IMR-90 (cell line): ENCODE data around the gene SLC28A3. TPM values are rescaled to one million over a fixed set of nuclear protein-coding genes. Genes with fewer than 3 reads are reported as not detected.

Experiments used
- ATAC-seq: fragments of 200-7000 bp; cut with Tn5 transposase; 2 replicates; pipeline ENCODE4 v1.9.1; 2020; ENCODE audit warnings: low read depth, mild to moderate bottlenecking, moderate library complexity
- BruUV-seq: library from RNA; stranded (reverse); fragments of 400-500 nt; replicated peaks from 2 replicates; lab custom pipeline; 2021; lab: Mats Ljungman, UMichigan
- CTCF ChIA-PET: fragments of 300-600 bp; formaldehyde crosslinking; extraction: SDS; loops from one replicate; lab custom pipeline; 2021; ENCODE audit warnings: antibody characterized with exemption; lab: Yijun Ruan, JAX
- POLR2A ChIA-PET: fragments of 300-600 bp; sonication (Branson Sonifier 250); formaldehyde crosslinking; loops from one replicate; lab custom pipeline; 2022; ENCODE audit warnings: antibody characterized with exemption; ENCODE audit not compliant: unreplicated experiment; lab: Charles Lee
- DNase-seq: peaks from one replicate; pipeline ENCODE4 v3.0.0; 2013
- H2AFZ ChIP-seq: replicated peaks from 2 replicates; pipeline ENCODE3; 2013; ENCODE audit warnings: low read length, mild to moderate bottlenecking; ENCODE audit not compliant: poor library complexity
- H2AK5ac ChIP-seq: 2 replicates; pipeline ENCODE4 v1.6.1; 2013; ENCODE audit warnings: low read depth, low read length, inconsistent platforms
- H2AK9ac ChIP-seq: replicated peaks from 2 replicates; pipeline ENCODE3; 2013; ENCODE audit warnings: mild to moderate bottlenecking, low read depth, low read length, moderate library complexity; ENCODE audit not compliant: poor library complexity
- H2BK120ac ChIP-seq: 2 replicates; pipeline ENCODE4 v1.6.1; 2013; ENCODE audit warnings: low read depth, low read length, inconsistent platforms
- H2BK15ac ChIP-seq: 3 replicates; pipeline ENCODE4 v1.6.1; 2013; ENCODE audit warnings: low read depth, low read length, inconsistent platforms
- H2BK20ac ChIP-seq: 2 replicates; pipeline ENCODE4 v1.6.1; 2013; ENCODE audit warnings: low read depth, mild to moderate bottlenecking, inconsistent platforms, low read length, moderate library complexity
- H2BK5ac ChIP-seq: 2 replicates; pipeline ENCODE4 v1.6.1; 2013; ENCODE audit warnings: mild to moderate bottlenecking, low read depth, low read length, inconsistent platforms; ENCODE audit not compliant: poor library complexity, severe bottlenecking
- H3K14ac ChIP-seq: replicated peaks from 2 replicates; pipeline ENCODE4 v1.6.1; 2013; ENCODE audit warnings: low read depth, low read length, inconsistent platforms
- H3K18ac ChIP-seq: 2 replicates; pipeline ENCODE4 v1.6.1; 2013; ENCODE audit warnings: low read depth, low read length, control low read depth
- H3K23ac ChIP-seq: 2 replicates; pipeline ENCODE4 v1.6.1; 2013; ENCODE audit warnings: low read depth, low read length, inconsistent platforms
- H3K27ac ChIP-seq: 2 replicates; pipeline ENCODE4 v1.5.1; 2013; ENCODE audit warnings: mild to moderate bottlenecking, control low read depth, low read length; ENCODE audit not compliant: insufficient read depth
- H3K27me3 ChIP-seq: 2 replicates; pipeline ENCODE4 v1.6.1; 2013; ENCODE audit warnings: low read length; ENCODE audit not compliant: control insufficient read depth, insufficient read depth
- H3K36me3 ChIP-seq: 2 replicates; pipeline ENCODE4 v1.6.1; 2013; ENCODE audit warnings: low read length, mixed read lengths; ENCODE audit not compliant: control insufficient read depth, insufficient read depth
- H3K4ac ChIP-seq: 2 replicates; pipeline ENCODE4 v1.6.1; 2013; ENCODE audit warnings: low read depth, low read length, inconsistent platforms
- H3K4me1 ChIP-seq: 2 replicates; pipeline ENCODE4 v1.6.1; 2013; ENCODE audit warnings: low read length, mixed read lengths; ENCODE audit not compliant: control insufficient read depth, insufficient read depth
- H3K4me2 ChIP-seq: 2 replicates; pipeline ENCODE4 v1.6.1; 2013; ENCODE audit warnings: low read depth, mild to moderate bottlenecking, control low read depth, low read length, moderate library complexity
- H3K4me3 ChIP-seq: 2 replicates; pipeline ENCODE4 v1.5.1; 2013; ENCODE audit warnings: low read depth, mild to moderate bottlenecking, control low read depth, low read length, moderate library complexity; ENCODE audit not compliant: insufficient read depth
- H3K56ac ChIP-seq: 2 replicates; pipeline ENCODE4 v1.6.1; 2013; ENCODE audit warnings: low read length, inconsistent platforms; ENCODE audit not compliant: insufficient read depth; ENCODE audit errors: extremely low read depth
- H3K79me1 ChIP-seq, 2 experiments: 2 replicates each; pipeline ENCODE4 v1.6.1; 2013; ENCODE audit warnings: low read length in 2 of 2, inconsistent platforms in 1 of 2, low read depth in 1 of 2
- H3K9ac ChIP-seq: 2 replicates; pipeline ENCODE4 v1.6.1; 2013; ENCODE audit warnings: low read depth, low read length, control low read depth
- H3K9me1 ChIP-seq: 2 replicates; pipeline ENCODE4 v1.6.1; 2013; ENCODE audit warnings: low read length, inconsistent platforms; ENCODE audit not compliant: insufficient read depth
- H3K9me3 ChIP-seq: 2 replicates; pipeline ENCODE4 v1.6.1; 2013; ENCODE audit warnings: low read length; ENCODE audit not compliant: control insufficient read depth, insufficient read depth
- H4K20me1 ChIP-seq: 2 replicates; pipeline ENCODE4 v1.6.1; 2013; ENCODE audit warnings: low read length, inconsistent platforms; ENCODE audit not compliant: insufficient read depth
- H4K5ac ChIP-seq: 2 replicates; pipeline ENCODE4 v1.6.1; 2013; ENCODE audit warnings: mild to moderate bottlenecking, low read depth, low read length, control low read depth
- H4K8ac ChIP-seq, 2 experiments: 2 replicates each; pipeline ENCODE4 v1.6.1; 2013; ENCODE audit warnings: low read depth in 2 of 2, low read length in 2 of 2, control low read depth in 1 of 2, inconsistent platforms in 1 of 2
- H4K91ac ChIP-seq: 2 replicates; pipeline ENCODE4 v1.6.1; 2013; ENCODE audit warnings: low read depth, low read length, inconsistent platforms; ENCODE audit not compliant: insufficient read depth
- CEBPB ChIP-seq: IDR thresholded peaks from 2 replicates; pipeline ENCODE4 v1.6.1; 2012; ENCODE audit warnings: low read depth, low read length, improper control_type of control experiment
- CTCF ChIP-seq: conservative IDR thresholded peaks from 2 replicates; pipeline ENCODE4 v1.5.1; 2012; ENCODE audit warnings: mild to moderate bottlenecking, low read depth, low read length, improper control_type of control experiment
- ELK1 ChIP-seq: fragments of 150-350 bp; IDR thresholded peaks from 2 replicates; pipeline ENCODE4 v1.6.1; 2016; ENCODE audit warnings: low read depth, mild to moderate bottlenecking, low read length, moderate library complexity, borderline replicate concordance
- FOS ChIP-seq: fragments of 150-350 bp; IDR thresholded peaks from 2 replicates; pipeline ENCODE4 v1.6.1; 2016; ENCODE audit warnings: low read depth, low read length
- POLR2A ChIP-seq: IDR thresholded peaks from 2 replicates; pipeline ENCODE4 v1.6.1; 2012; ENCODE audit warnings: mild to moderate bottlenecking, low read depth, low read length
- RFX5 ChIP-seq: IDR thresholded peaks from 2 replicates; pipeline ENCODE4 v1.8.0; 2012; ENCODE audit warnings: low read depth, mild to moderate bottlenecking, low read length, moderate library complexity
- WGBS, 2 experiments: methylation state at CpG; one replicate each; pipeline versions ENCODE4 v1.1.5 to v1.1.7; 2013; ENCODE audit warnings: missing lambda C conversion rate in 2 of 2; ENCODE audit not compliant: insufficient read length in 1 of 2; ENCODE audit errors: extremely low coverage in 2 of 2; 5-methylcytosine and 5-hydroxymethylcytosine counted together
- dilution Hi-C: fragments of 300-500 bp; cut with HindIII; formaldehyde crosslinking; loops from one replicate; pipeline ENCODE4 v1.14.3; 2018; ENCODE audit warnings: low sequenced_read_pairs; ENCODE audit not compliant: unreplicated experiment
- in situ Hi-C: fragments of 300-500 bp; cut with MboI; formaldehyde crosslinking; loops from 3 replicates; pipeline ENCODE4 v1.14.3; 2019; ENCODE audit warnings: low sequenced_read_pairs, inconsistent platforms, mixed read lengths
- intact Hi-C: fragments of 100-400 bp; cut with micrococcal nuclease; formaldehyde crosslinking; loops from 2 replicates; pipeline ENCODE4 v1.10.0; 2022
- polyA plus RNA-seq, 3 experiments: library from polyadenylated mRNA; depleted of rRNA; stranded (reverse); fragments of >200 nt; gene quantifications; 2 replicates each; pipeline ENCODE4 v1.2.3, GENCODE V29; 2012; ENCODE audit warnings: low replicate concordance in 1 of 3
- total RNA-seq: library from RNA; depleted of rRNA; stranded (reverse); fragments of >200 nt; gene quantifications from 2 replicates; pipeline ENCODE4 v1.2.3, GENCODE V29; 2012

SLC28A3 gene
- total and polyA plus RNA-seq, 2 of the 4 experiments (the other 2 are of a cell fraction): 1.1 to 2.2 TPM

- intact Hi-C loops: no loop called here
- POLR2A ChIA-PET: no interaction called here
- no CpG with 5 or more reads among the region's 5 CpGs for whole genome bisulfite sequencing, 2 experiments
These were observed 46.2 kb downstream of the SLC28A3 start for GRCh38 chr9:84294241-84294950.

More at GRCh38 chr9:84294241-84294950, 46.2 kb downstream of the SLC28A3 start:
- Histone ChIP-seq H3K18ac (no peak overlapping the region), H3K23ac (no peak overlapping the region), H3K9me3 (no peaks in the 10 kb centered on the region), H3K27ac (no peak overlapping the region), H3K4ac (0 out of 2 replicates have a peak overlapping the region, but pooled peaks have one; percentile 22), H2AK5ac (peak overlapping the region; percentile 51; the same call in 1 of the 2 replicates), H3K36me3 (no peaks in the 10 kb centered on the region), H4K91ac (no peak overlapping the region), H2AFZ (no peak overlapping the region), H2AK9ac (no peak overlapping the region), H3K9ac (no peak overlapping the region), H3K56ac (no peak overlapping the region), H2BK15ac (no peak overlapping the region), H2BK20ac (0 out of 2 replicates have a peak overlapping the region, but pooled peaks have one; percentile 12), H3K79me1 (peaks cover 0 to 4% of the 10 kb centered on the region in 2 experiments; a peak in 1 of 4 replicates), H3K4me2 (no peak overlapping the region), H3K4me1 (peaks cover 17% of the 10 kb centered on the region), H3K14ac (no peak overlapping the region), H4K20me1 (no peaks in the 10 kb centered on the region), H3K9me1 (peaks cover 7% of the 10 kb centered on the region), H4K8ac (no peak overlapping the region), H2BK5ac (no peak overlapping the region), H3K27me3 (no peaks in the 10 kb centered on the region), H2BK120ac (peak overlapping the region; percentile 28; the same call in 1 of the 2 replicates), H4K5ac (no peak overlapping the region), H3K4me3 (no peak overlapping the region)
- TF ChIP-seq ELK1 (no peak), CEBPB (no peak), CTCF (0 out of 2 replicates have a peak, but pooled peaks have one; percentile 1), FOS (no peak), POLR2A (no peak), RFX5 (no peak)
- in situ Hi-C loops: no loop called here
- CTCF ChIA-PET: interaction anchor here (1.5 kb wide), 1 partner anchor 33 kb away, joined by 5 read pairs; no protein-coding TSS in a partner anchor
- no TSS peak for BruUV-seq
- dilution Hi-C loops: no loop called here
- DNase-seq (no peak), ATAC-seq (no peak)
